ENCODE results near the gene PLCB1.
A peak's percentile ranks its signal among the peaks of the same experiment; 100 is the strongest.

DNA sequence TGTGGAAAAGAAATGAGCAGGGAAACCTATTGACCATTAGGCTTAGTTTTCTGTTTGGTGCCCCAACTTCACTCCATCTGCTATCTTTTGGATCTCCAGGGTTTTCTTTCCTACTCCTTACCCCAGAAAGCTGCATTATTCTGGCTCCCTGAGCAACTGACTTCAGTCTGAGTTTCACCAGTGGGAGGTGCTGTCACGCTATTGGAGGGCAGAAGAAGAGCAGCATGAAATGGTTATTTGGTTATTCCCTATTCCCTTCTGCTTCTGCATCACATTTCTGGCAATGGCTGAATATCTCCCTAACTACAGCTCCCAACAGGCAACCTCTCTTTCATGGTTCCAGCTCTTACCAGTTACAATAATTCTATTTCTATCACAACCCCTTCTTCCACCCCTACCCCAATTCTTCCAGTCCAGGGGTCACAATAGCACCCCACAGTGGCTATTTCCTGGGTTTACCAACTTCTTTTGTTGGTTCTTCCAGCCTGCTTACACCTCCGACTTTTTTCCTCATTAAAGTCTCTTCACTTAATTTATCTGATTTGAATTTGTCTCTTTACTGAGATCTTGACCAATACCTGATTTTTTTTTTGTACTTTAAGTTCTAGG is 311.5 kb downstream of the PLCB1 start:
- TF ChIP-seq, protein P1, sequence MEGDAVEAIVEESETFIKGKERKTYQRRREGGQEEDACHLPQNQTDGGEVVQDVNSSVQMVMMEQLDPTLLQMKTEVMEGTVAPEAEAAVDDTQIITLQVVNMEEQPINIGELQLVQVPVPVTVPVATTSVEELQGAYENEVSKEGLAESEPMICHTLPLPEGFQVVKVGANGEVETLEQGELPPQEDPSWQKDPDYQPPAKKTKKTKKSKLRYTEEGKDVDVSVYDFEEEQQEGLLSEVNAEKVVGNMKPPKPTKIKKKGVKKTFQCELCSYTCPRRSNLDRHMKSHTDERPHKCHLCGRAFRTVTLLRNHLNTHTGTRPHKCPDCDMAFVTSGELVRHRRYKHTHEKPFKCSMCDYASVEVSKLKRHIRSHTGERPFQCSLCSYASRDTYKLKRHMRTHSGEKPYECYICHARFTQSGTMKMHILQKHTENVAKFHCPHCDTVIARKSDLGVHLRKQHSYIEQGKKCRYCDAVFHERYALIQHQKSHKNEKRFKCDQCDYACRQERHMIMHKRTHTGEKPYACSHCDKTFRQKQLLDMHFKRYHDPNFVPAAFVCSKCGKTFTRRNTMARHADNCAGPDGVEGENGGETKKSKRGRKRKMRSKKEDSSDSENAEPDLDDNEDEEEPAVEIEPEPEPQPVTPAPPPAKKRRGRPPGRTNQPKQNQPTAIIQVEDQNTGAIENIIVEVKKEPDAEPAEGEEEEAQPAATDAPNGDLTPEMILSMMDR (IDR thresholded peaks at IDR 0.05; ENCODE audit: low read depth, low read length, poor library complexity, severe bottlenecking), result peak; percentile 24
- no peak for TF ChIP-seq EZH2phosphoT487 (IDR thresholded peaks at IDR 0.05; ENCODE audit: borderline replicate concordance, low read length)
